ENCODE measurements around the gene NDST3.
"Not testable (repeated sequence)": the region's sequence is repeated elsewhere in the genome, so short reads cannot be mapped to it uniquely, and the experiment has no call there.

The NDST3 gene

GRCh38 chr4:118177126-118177525 lies 142.8 kb downstream of the NDST3 start:
- no peak for DNase-seq (ENCODE audit: low read depth)

- DNase-seq (ENCODE audit: low read depth) = no peak
These were observed 146.5 kb downstream of the NDST3 start for GRCh38 chr4:118180776-118181175.

DNA sequence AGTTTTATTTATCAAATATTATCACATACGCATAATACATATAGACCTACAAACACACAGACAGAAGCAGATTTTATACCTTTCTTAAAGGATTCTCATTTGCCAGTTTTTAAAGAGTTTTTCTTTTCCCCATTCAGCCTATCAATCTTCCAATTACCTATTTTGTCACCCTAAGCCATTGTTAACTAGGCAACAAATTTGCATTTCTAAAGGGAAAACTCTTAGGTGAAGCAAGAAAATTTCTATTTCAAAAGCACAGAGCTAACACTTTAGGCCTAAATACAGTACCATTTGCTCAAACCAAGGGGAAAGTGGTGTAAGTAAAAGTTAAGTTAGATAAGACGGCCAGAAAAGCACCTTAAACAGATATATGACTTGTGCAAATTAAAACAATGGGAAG lies 156.6 kb downstream of the NDST3 start:
- no peak for DNase-seq (ENCODE audit: low read depth)

DNA sequence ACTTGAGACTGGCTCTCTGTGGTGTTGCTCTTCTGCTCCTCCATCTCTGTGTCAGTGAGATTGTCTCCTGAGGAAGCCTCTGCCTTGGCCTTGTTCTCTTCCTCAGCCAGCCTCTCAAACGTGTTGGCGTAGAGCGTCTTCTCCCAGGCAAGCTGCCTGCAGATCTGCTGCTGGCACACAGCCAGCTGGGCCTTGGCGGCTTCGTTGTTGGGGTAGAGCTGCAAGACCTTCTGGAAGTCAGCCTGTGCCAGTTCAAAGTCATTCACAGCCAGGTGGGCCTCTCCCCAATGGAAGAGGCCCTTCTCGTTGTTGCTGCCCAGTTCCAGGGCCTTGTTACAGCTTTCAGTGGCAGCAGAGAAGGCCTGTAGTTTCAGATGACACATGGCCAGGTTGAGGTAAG lies 159.1 kb downstream of the NDST3 start:
- no peak for DNase-seq (ENCODE audit: low read depth)

DNA sequence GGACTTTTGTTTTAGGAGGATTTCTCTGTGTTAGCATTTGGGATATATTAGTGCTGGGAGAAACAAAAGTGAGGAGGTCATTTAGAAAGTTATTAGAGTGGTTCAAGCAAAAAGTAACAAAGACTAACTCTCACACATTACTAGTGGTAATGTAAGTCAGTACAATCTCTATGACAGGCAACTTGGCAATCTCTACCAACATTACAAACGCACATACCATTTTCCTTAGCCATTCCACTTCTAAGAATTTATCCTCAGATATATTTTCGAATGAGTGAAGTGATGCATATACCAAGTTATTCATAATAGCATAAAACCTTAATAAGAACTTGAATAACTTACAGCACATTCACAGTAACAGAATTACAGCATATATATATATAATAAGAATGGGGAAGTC lies 172.3 kb downstream of the NDST3 start:
- DNase-seq (ENCODE audit: low read depth) = no peak

DNA sequence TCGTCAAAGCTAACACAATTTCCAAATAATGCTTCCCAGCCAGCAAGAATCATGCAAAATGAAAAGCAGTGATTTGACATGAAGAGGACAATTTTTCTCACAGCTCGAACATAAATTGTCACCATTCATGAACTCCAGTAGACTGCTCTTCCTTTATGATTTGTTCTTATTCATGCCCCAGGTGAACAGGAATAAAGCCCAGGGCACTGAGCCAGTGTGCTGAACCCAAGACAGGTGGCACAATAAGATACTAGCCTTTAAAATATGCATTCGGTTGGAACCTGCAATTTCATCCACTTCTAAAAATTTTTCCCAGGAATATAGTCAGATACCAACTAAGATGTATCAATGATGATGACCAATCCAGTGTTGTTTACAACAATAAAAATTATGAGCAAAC lies 178.8 kb downstream of the NDST3 start:
- no peak for DNase-seq (ENCODE audit: low read depth)

DNA sequence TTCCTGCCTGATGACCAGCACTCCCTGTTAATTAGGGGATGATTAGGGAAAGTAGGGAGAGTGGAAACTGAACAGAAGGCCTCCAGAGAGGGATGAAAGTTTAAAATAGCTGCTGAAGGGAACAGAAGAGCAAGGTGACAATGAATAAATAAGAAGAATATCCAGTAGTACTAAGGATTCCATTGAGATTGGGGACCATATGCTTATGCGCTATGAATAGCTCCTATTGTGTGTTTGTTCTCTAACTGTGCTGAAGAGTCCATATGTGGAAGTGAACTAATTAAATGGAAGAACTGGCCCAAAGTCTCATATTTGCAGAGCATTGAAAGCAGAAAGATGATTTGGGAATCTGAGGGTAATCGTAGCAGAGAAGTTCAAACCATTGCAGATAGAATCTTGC lies 181.5 kb downstream of the NDST3 start:
- DNase-seq (ENCODE audit: low read depth) = no peak

GRCh38 chr4:118221227-118221800 lies 187.0 kb downstream of the NDST3 start:
- DNase-seq (ENCODE audit: low read depth) = no peak

DNA sequence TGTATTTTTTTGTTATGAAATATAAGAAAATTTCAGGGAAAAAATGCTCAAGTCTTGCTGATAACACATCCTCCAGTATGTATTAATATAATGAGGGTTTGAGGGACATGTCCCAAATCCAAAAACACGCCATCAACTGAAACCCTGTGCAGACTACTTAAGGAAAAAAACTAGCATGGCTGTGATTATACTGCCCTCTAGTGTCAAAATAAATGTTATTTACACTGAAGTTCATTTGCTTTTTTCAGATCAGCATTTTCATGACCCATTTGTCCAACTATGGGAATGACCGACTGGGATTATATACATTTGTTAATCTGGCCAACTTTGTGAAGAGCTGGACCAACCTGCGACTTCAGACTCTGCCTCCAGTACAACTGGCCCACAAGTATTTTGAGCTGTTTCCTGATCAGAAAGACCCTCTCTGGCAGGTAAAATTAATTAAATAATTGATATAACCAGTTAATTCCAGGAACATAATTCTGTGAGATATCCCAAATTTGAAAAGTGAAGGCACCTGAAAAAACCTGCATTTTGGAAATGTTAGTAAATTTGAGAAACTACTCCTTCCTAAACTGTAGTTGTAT lies 190.1 kb downstream of the NDST3 start:
- DNase-seq (ENCODE audit: low read depth) = no peak

DNA sequence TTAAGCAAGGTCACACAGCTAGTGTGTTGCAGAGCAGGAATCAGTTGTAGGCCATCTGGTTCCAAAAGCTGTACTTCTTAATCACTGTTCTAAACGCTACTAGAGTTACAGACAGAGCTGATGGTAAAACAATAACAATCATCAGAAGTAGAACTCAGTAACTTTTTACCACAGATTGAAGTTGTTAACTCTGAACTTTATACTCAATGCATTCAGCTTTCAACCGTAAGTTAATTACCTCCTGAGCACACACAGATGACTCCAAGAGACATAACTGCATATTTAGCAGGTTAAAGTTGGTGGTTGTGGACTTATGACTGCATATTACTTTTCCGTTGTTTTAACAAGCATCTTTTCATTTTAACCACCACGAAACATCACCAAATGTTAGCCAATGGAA lies 191.2 kb downstream of the NDST3 start:
- DNase-seq (ENCODE audit: low read depth) = no peak

GRCh38 chr4:118226311-118227010 lies 192.2 kb downstream of the NDST3 start:
- DNase-seq (ENCODE audit: low read depth) = no peak

DNA sequence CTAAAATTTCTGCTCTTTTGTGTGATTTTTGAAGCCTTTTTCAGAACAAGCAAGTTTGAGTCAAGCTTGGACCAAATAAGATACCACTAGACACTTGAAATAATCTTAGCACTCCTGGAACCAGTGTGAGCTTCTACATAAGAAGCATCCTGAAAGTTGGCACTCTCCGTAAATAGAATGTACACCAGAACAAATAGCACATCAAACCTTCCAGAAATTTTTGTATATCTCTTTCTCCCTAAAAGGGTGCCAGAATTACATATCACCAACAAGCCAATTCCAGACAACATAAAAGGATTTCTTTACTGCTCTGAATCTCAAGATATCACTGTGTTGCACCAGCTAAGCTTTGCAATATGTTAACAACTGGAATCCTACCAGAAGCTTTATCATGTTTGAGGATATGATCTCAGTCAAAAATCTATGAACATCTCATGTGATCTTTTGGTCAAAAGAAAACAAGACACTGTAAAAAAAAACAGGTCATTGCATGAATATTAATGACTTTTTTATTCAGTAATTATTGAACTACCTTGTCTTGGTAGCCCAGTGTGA lies 201.4 kb downstream of the NDST3 start:
- DNase-seq (ENCODE audit: low read depth) = no peak

- DNase-seq (ENCODE audit: low read depth) = no peak
These were observed 203.2 kb downstream of the NDST3 start for GRCh38 chr4:118237531-118237930.

DNA sequence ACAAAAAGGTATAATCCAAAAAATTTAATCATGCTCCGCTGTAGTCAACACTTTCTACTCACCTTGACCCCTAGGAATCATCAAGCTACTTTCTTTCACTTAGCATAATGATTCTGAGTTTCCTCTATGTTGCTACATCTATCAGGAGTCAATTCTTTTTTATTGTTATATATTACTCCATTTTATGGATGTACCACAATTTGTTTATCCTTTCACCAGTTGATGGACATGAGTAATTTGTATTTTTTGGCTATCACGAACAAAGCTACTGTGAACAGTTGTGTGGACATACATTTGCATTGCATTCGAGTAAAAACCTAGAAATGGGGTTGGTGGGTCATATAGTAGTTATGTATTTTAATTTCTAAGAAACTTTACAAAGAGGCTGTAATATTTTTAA lies 215.6 kb downstream of the NDST3 start:
- no peak for DNase-seq (ENCODE audit: low read depth)

- DNase-seq (ENCODE audit: low read depth) = no peak
These were observed 220.1 kb downstream of the NDST3 start for GRCh38 chr4:118254368-118254767.

- DNase-seq (ENCODE audit: low read depth) = no peak
These were observed 224.8 kb downstream of the NDST3 start for GRCh38 chr4:118259111-118259510.

- DNase-seq (ENCODE audit: low read depth) = no peak
These were observed 226.0 kb downstream of the NDST3 start for GRCh38 chr4:118260309-118260708.

GRCh38 chr4:118264096-118264495 lies 229.8 kb downstream of the NDST3 start:
- DNase-seq (ENCODE audit: low read depth) = no peak

DNA sequence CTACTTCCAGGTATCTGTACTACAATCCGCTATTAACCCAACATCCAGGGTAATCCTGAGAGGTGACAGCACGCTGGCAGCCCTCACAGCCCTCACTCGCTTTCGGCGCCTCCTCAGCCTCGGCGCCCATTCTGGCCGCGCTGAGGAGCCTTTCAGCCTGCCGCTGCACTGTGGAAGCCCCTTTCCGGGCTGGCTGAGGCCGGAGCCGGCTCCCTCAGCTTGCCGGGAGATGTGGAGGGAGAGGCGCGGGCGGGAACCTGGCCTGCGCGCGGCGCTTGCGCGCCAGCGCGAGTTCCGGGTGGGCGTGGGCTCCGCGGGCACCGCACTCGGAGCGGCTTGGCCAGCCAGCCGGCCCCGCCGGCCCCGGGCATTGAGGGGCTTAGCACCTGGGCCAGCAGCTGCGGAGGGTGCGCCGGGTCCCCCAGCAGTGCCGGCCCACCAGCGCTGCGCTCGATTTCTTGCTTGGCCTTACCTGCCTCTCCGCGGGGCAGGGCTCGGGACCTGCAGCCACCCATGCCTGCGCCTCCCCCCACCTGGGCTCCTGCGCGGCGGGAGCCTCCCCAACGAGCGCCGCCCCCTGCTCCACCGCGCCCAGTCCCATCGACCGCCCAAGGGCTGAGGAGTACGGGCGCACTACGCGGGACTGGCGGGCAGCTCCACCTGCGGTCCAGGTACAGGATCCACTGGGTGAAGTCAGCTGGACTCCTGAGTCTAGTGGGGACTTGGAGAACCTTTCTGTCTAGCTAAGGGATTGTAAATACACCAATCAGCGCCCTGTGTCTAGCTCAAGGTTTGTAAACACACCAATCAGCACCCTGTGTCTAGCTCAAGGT lies 231.2 kb downstream of the NDST3 start:
- no peak for DNase-seq (ENCODE audit: low read depth)

DNA sequence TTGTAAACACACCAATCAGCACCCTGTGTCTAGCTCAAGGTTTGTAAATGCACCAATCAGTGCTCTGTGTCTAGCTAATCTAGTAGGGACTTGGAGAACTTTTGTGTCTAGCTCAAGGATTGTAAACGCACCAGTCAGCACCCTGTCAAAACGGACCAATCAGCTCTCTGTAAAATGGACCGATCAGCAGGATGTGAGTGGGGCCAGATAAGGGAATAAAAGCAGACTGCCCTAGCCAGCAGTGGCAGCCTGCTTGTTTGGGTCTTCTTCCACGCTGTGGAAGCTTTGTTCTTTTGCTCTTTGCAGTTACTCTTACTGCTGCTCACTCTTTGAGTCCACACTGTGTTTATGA lies 231.8 kb downstream of the NDST3 start:
- not testable (repeated sequence) for DNase-seq (ENCODE audit: low read depth)

GRCh38 chr4:118268780-118269179 lies 234.5 kb downstream of the NDST3 start:
- DNase-seq (ENCODE audit: low read depth) = no peak

GRCh38 chr4:118270492-118270891 lies 236.2 kb downstream of the NDST3 start:
- DNase-seq (ENCODE audit: low read depth) = no peak

DNA sequence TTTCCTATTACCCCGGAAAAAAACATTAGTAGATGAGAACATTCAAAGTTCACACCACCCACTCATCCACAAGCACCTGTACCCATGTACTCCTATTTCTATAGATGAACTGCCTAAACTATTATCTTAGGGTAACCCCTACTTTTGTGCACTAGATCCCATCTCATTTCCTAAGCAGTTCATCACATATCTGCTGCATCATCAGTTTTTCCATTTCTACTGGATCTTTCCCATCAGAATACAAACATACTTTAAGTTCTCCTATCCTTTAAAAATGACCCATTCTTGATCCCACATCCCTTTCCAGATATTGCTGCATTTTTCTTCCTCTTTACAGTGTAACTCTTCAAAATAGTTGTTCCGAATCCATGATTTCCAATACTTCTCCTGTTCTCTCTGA lies 237.5 kb downstream of the NDST3 start:
- DNase-seq (ENCODE audit: low read depth) = no peak
